Epithelial cell of proximal tubule (primary cell): ENCODE measurements around the gene KIF3A. TPM values are rescaled to one million over a fixed set of nuclear protein-coding genes. Genes with fewer than 3 reads are reported as not detected.

Experiments
- DNase-seq: peaks from one replicate; pipeline ENCODE4 v3.0.0-alpha.2; 2011; ENCODE audit warnings: low read depth
- H3K4me3 ChIP-seq: 2 replicates; pipeline ENCODE4 v1.5.1; 2011; ENCODE audit warnings: low read depth, mild to moderate bottlenecking, low read length
- CTCF ChIP-seq: conservative IDR thresholded peaks from 2 replicates; pipeline ENCODE4 v1.5.1; 2012; ENCODE audit warnings: low read depth, mild to moderate bottlenecking, low read length
- total RNA-seq: library from RNA; depleted of rRNA; stranded (reverse); fragments of >200 nt; gene quantifications from 2 replicates; pipeline ENCODE4 v1.2.3, GENCODE V29; 2015

KIF3A gene
- total RNA-seq, 1 donor from 2014 or later: 7.6 TPM

- no peak for TF ChIP-seq CTCF
- H3K4me3 ChIP-seq: no peak within 1 kb of the TSS
Observed at GRCh38 chr5:132673939-132674630, 63.3 kb downstream of the KIF3A start, which contains the start of gene IL4. IL4 (plus strand) TSS chr5:132673989; CDS start chr5:132674051, 62 bp downstream.

GRCh38 chr5:132673488-132673887 is 63.9 kb downstream of the KIF3A start:
- no peak for TF ChIP-seq CTCF
- no peak for DNase-seq
- H3K4me3 ChIP-seq: no peak overlapping the region

More at GRCh38 chr5:132673939-132674630, 63.3 kb downstream of the KIF3A start, which contains the start of gene IL4:
- DNase-seq: no peak

GRCh38 chr5:132671000-132671399 is 66.3 kb downstream of the KIF3A start:
- no peak for TF ChIP-seq CTCF
- H3K4me3 ChIP-seq: no peak overlapping the region
- DNase-seq: no peak

- H3K4me3 ChIP-seq: no peak overlapping the region
- TF ChIP-seq CTCF: no peak
Observed at GRCh38 chr5:132669966-132670882, 67.1 kb downstream of the KIF3A start.

GRCh38 chr5:132669455-132669820 is 67.9 kb downstream of the KIF3A start:
- no peak overlapping the region for H3K4me3 ChIP-seq
- no peak for DNase-seq
- no peak for TF ChIP-seq CTCF

More at GRCh38 chr5:132669966-132670882, 67.1 kb downstream of the KIF3A start:
- no peak for DNase-seq

GRCh38 chr5:132668706-132669454 is 68.5 kb downstream of the KIF3A start:
- no peak for DNase-seq

More at GRCh38 chr5:132668706-132669454, 68.5 kb downstream of the KIF3A start:
- no peak overlapping the region for H3K4me3 ChIP-seq
- TF ChIP-seq CTCF: no peak
